Uterus (tissue), 2 donors: ENCODE results near the gene MYO1D.

Experiments used
- CTCF ChIP-seq, 4 experiments: fragments of 200-600 bp in 2 of 4; fragments of 450-650 bp in 2 of 4; sonication (generic) in 2 of 4; IDR thresholded peaks; one replicate each; pipeline ENCODE4 v1.5.1; 2016 to 2019; ENCODE audit warnings: antibody characterized with exemption in 4 of 4, mild to moderate bottlenecking in 2 of 4, moderate library complexity in 1 of 4
- POLR2A ChIP-seq, 2 donors: fragments of 450-650 bp; IDR thresholded peaks; one replicate each; pipeline ENCODE4 v1.6.1; 2016; ENCODE audit warnings: antibody characterized with exemption in 2 of 2, mild to moderate bottlenecking in 1 of 2, moderate library complexity in 1 of 2

GRCh38 chr17:32794533-32795246, 82.2 kb downstream of the MYO1D start:
- TF ChIP-seq CTCF (IDR thresholded peaks at IDR 0.05) (no peak), POLR2A (IDR thresholded peaks at IDR 0.05) (no peak)
